ENCODE data around the gene METTL24. TPM values are rescaled to one million over a fixed set of nuclear protein-coding genes. Genes with fewer than 3 reads are reported as not detected.
"Not testable (repeated sequence)": the region's sequence is repeated elsewhere in the genome, so short reads cannot be mapped to it uniquely, and the experiment has no call there.

Gene METTL24
- total RNA-seq, 4 donors from 2014 or later = 16.9 to 32.8 (median 23.5) TPM

DNA sequence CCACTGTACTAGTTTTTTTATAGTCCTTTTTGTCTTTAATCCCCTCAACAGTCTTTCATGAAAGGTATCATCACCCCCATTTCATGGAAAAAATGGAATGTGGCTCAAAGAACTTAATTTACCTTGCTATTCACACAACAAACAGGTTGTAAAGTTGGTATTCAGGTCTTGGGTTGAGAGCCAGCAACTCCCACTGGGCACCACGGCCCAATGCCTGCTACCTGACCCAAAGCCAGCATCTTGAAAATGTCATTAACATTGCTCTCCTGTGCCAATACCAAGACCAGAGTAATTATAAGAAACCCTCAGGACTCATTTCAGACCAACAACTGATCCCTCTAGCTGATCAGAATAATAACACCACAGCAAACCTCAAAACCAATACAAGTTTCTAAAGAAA is 75.7 kb downstream of the METTL24 start:
- DNase-seq (ENCODE audit: extremely low spot score) = no peak
- Histone ChIP-seq H3K4me3 (no peak overlapping the region), H3K4me1 (peaks cover 3 to 7% (median 6%) of the 10 kb centered on the region in 4 donors), H3K27me3 (no peaks in the 10 kb centered on the region), H3K36me3 (no peaks in the 10 kb centered on the region), H3K27ac (replicated peaks in 1 of 4) (no peak overlapping the region), H3K9me3 (no peaks in the 10 kb centered on the region)
- intact Hi-C loops (cut with DNase I) = no loop called here
- WGBS = 91% methylated on average over 1 of the region's 1 CpG
- no peak for TF ChIP-seq POLR2AphosphoS5 (IDR thresholded peaks at IDR 0.05)
- TF ChIP-seq, protein P1, sequence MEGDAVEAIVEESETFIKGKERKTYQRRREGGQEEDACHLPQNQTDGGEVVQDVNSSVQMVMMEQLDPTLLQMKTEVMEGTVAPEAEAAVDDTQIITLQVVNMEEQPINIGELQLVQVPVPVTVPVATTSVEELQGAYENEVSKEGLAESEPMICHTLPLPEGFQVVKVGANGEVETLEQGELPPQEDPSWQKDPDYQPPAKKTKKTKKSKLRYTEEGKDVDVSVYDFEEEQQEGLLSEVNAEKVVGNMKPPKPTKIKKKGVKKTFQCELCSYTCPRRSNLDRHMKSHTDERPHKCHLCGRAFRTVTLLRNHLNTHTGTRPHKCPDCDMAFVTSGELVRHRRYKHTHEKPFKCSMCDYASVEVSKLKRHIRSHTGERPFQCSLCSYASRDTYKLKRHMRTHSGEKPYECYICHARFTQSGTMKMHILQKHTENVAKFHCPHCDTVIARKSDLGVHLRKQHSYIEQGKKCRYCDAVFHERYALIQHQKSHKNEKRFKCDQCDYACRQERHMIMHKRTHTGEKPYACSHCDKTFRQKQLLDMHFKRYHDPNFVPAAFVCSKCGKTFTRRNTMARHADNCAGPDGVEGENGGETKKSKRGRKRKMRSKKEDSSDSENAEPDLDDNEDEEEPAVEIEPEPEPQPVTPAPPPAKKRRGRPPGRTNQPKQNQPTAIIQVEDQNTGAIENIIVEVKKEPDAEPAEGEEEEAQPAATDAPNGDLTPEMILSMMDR (IDR thresholded peaks at IDR 0.05) = no peak
- no peak for TF ChIP-seq EP300 (IDR thresholded peaks at IDR 0.05)
- no peak for TF ChIP-seq POLR2A (IDR thresholded peaks at IDR 0.05; ENCODE audit: low read depth)

DNA sequence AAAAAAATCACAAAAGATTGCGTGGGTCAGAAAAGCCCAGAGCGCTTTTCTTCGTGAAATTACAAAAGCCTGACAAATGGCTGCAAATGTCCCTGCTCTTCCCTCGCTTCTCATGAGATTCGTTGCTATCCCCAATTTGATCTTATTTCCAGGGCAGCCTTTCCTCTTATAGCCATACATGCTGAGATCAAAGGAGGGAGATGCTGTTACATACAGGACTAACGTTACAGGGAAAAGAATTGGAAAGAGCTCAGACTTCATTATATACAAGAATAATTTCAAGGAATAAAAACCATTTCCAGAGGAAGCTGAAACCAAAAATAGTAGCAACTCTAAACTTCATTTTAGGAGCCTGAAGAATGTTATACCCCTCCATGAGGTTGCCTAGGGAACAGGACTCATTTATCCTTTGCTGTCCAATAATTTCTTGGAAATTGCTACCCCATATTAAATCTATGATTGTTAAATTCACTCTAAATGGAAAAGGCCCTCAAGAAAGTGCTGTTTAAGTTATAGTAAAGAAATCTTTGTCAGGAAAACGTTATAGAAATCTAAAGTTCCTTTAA is 81.0 kb downstream of the METTL24 start:
- WGBS = 58% methylated on average over 7 of the region's 7 CpGs
- intact Hi-C loops (cut with DNase I) = no loop called here

DNA sequence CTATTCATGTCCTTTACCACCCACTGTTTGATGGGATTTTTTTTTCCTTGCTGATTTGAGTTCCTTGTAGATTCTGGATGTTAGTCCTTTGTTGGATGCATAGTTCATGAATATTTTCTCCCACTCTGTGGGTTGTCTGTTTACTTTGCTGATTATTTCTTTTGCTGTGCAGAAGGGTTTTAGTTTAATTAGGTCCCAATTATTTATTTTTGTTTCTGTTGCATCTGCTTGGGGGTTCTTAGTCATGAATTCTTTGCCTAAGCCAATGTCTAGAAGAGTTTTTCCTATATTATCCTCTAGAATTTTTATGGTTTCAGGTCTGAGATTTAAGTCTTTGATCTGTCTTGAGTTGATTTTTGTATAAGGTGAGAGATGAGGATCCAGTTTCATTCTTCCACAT is 85.4 kb downstream of the METTL24 start:
- DNase-seq (ENCODE audit: extremely low spot score); H3K36me3 ChIP-seq; H3K4me3 ChIP-seq; H3K27me3 ChIP-seq; H3K4me1 ChIP-seq; H3K9me3 ChIP-seq; H3K27ac ChIP-seq (replicated peaks in 1 of 4); intact Hi-C loops (cut with DNase I): not testable (repeated sequence)

More for the DNA sequence above, 81.0 kb downstream of the METTL24 start:
- TF ChIP-seq POLR2AphosphoS5 (IDR thresholded peaks at IDR 0.05) = no peak
- TF ChIP-seq, protein P1 (IDR thresholded peaks at IDR 0.05) = no peak
- TF ChIP-seq EP300 (IDR thresholded peaks at IDR 0.05) = no peak
- TF ChIP-seq POLR2A (IDR thresholded peaks at IDR 0.05; ENCODE audit: low read depth) = no peak
- Histone ChIP-seq H3K36me3 (no peaks in the 10 kb centered on the region), H3K4me1 (no peaks in the 10 kb centered on the region), H3K27me3 (no peaks in the 10 kb centered on the region), H3K27ac (replicated peaks in 1 of 4) (no peak overlapping the region), H3K9me3 (no peaks in the 10 kb centered on the region), H3K4me3 (no peak overlapping the region)
- DNase-seq (ENCODE audit: extremely low spot score) = no peak

DNA sequence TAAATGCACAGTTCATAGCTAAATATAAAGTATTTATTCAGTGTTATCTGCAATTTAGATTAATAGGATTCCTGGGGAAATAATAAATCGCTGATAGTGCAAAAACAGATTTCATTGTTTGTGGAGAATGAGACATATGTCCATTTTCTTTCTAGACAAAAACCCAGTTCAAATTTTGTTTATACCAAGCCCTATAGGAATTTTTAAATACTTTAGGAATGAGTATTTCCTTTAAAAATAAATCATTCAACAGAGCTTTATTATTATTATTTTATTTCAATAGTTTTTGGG is 86.5 kb downstream of the METTL24 start:
- Histone ChIP-seq H3K27me3 (no peaks in the 10 kb centered on the region), H3K27ac (replicated peaks in 1 of 4) (no peak overlapping the region), H3K36me3 (no peaks in the 10 kb centered on the region), H3K4me3 (no peak overlapping the region), H3K4me1 (no peaks in the 10 kb centered on the region), H3K9me3 (no peaks in the 10 kb centered on the region)
- WGBS = 92% methylated on average over 1 of the region's 1 CpG
- no peak for DNase-seq (ENCODE audit: extremely low spot score)
- intact Hi-C loops (cut with DNase I) = no loop called here
- no peak for TF ChIP-seq EP300 (IDR thresholded peaks at IDR 0.05)
- TF ChIP-seq POLR2A (IDR thresholded peaks at IDR 0.05; ENCODE audit: low read depth) = no peak
- TF ChIP-seq, protein P1 (IDR thresholded peaks at IDR 0.05) = no peak
- no peak for TF ChIP-seq POLR2AphosphoS5 (IDR thresholded peaks at IDR 0.05)

DNA sequence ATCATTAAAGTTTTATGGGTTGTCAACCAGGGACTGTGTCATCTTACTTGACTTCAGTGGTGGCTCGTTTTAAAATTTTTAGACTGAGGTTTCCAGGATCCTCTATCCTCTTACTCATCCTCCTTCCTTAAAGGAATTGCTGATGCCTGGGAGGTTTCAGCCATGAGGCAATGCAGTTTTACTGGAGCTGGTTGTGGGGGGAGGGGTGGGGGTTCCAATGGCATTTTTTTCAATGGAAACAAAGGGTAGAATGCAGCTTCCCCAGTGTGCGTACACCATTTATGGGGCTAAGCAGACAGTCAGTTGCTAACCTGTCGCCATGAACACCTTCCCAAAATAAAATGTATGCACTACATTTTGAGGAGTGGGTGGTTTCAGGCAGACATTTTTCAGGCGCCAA is 88.0 kb downstream of the METTL24 start:
- WGBS = 75% methylated on average over 4 of the region's 4 CpGs
- DNase-seq (ENCODE audit: extremely low spot score) = no peak

More for the DNA sequence above, 88.0 kb downstream of the METTL24 start:
- no peaks in the 10 kb centered on the region for H3K4me1 ChIP-seq
- no peak overlapping the region for H3K27ac ChIP-seq (replicated peaks in 1 of 4)
- H3K9me3 ChIP-seq = no peaks in the 10 kb centered on the region
- no peak overlapping the region for H3K4me3 ChIP-seq
- intact Hi-C loops (cut with DNase I) = no loop called here
- TF ChIP-seq POLR2A (IDR thresholded peaks at IDR 0.05; ENCODE audit: low read depth) (no peak), EP300 (IDR thresholded peaks at IDR 0.05) (no peak), POLR2AphosphoS5 (IDR thresholded peaks at IDR 0.05) (no peak)
- TF ChIP-seq, protein P1 (IDR thresholded peaks at IDR 0.05) = no peak
- H3K27me3 ChIP-seq = no peaks in the 10 kb centered on the region
- H3K36me3 ChIP-seq = peaks cover 0 to 4% (median 0%) of the 10 kb centered on the region in 4 donors

Data from esophagus muscularis mucosa (tissue), 4 donors.